Natural killer cell (primary cell): ENCODE results near the gene ACADL. TPM values are rescaled to one million over a fixed set of nuclear protein-coding genes. Genes with fewer than 3 reads are reported as not detected.

Experiments
- ATAC-seq, 3 donors: fragments of 150-1000 bp in 2 of 3; fragments of 200-7000 bp in 1 of 3; cut with Tn5 transposase; 1 replicate in 1 of 3; 2 replicates in 2 of 3; pipeline ENCODE4 v1.10.0; 2021; ENCODE audit warnings: mild to moderate bottlenecking in 2 of 3, moderate library complexity in 2 of 3
- DNase-seq, 2 donors: peaks; one replicate each; pipeline versions ENCODE4 v3.0.0 to v3.0.0-alpha.2; 2013 to 2021; ENCODE audit warnings: mixed read lengths in 1 of 2
- H3K27ac ChIP-seq: one replicate; pipeline ENCODE4 v1.5.1; 2013; ENCODE audit warnings: mild to moderate bottlenecking, low read length
- H3K27me3 ChIP-seq: one replicate; pipeline ENCODE4 v1.6.1; 2013; ENCODE audit warnings: low read length; ENCODE audit not compliant: control insufficient read depth, insufficient read depth
- H3K36me3 ChIP-seq: one replicate; pipeline ENCODE4 v1.6.1; 2013; ENCODE audit warnings: low read length; ENCODE audit not compliant: control insufficient read depth, insufficient read depth
- H3K4me1 ChIP-seq: one replicate; pipeline ENCODE4 v1.6.1; 2013; ENCODE audit warnings: low read length; ENCODE audit not compliant: control insufficient read depth, insufficient read depth
- H3K4me3 ChIP-seq: one replicate; pipeline ENCODE4 v1.5.1; 2013; ENCODE audit warnings: low read length
- H3K9me3 ChIP-seq: one replicate; pipeline ENCODE4 v1.6.1; 2013; ENCODE audit warnings: low read length; ENCODE audit not compliant: control insufficient read depth, insufficient read depth
- H3K27ac Mint-ChIP-seq, 2 donors: one replicate each; pipeline ENCODE4 v1.8.0; 2022; ENCODE audit warnings: mild to moderate bottlenecking in 2 of 2, mixed read lengths in 2 of 2, moderate library complexity in 1 of 2
- H3K27me3 Mint-ChIP-seq, 2 donors: one replicate each; pipeline ENCODE4 v1.8.0; 2022; ENCODE audit warnings: low read depth in 2 of 2, mixed read lengths in 2 of 2
- H3K36me3 Mint-ChIP-seq: one replicate; pipeline ENCODE4 v1.8.0; 2022; ENCODE audit warnings: mixed read lengths
- H3K4me1 Mint-ChIP-seq, 2 donors: one replicate each; pipeline ENCODE4 v1.8.0; 2022; ENCODE audit warnings: mixed read lengths in 2 of 2
- H3K4me3 Mint-ChIP-seq: one replicate; pipeline ENCODE4 v1.8.0; 2022; ENCODE audit warnings: mild to moderate bottlenecking, moderate library complexity, mixed read lengths
- H3K9me3 Mint-ChIP-seq, 2 donors: one replicate each; pipeline ENCODE4 v1.8.0; 2022; ENCODE audit warnings: mixed read lengths in 2 of 2
- CTCF ChIP-seq: fragments of 200-600 bp; IDR thresholded peaks from one replicate; pipeline ENCODE4 v1.8.0; 2022; ENCODE audit warnings: antibody characterized with exemption
- WGBS: methylation state at CpG from one replicate; pipeline ENCODE4 v1.1.7; 2013; ENCODE audit warnings: missing lambda C conversion rate; ENCODE audit not compliant: insufficient coverage; 5-methylcytosine and 5-hydroxymethylcytosine counted together
- intact Hi-C: fragments of 100-400 bp; cut with micrococcal nuclease; formaldehyde crosslinking; loops from one replicate; pipeline ENCODE4 v1.14.2; 2022
- total RNA-seq, 4 donors: library from RNA; stranded (reverse); fragments of 120-200 nt in 1 of 4; gene quantifications; one replicate each; pipeline versions ENCODE4 v1.2.3 to v1.2.4, GENCODE V29; 2013 to 2022

The ACADL gene
- total RNA-seq, 3 donors from 2014 or later (not counting 1 experiment from before 2014, with no cell fraction given) = not detected

- Mint-ChIP-seq H3K4me3 (no peak overlapping the region), H3K27me3 (no peaks in the 10 kb centered on the region), H3K4me1 (peaks cover 20 to 22% of the 10 kb centered on the region in 2 donors), H3K27ac (no peak overlapping the region), H3K36me3 (no peaks in the 10 kb centered on the region), H3K9me3 (no peaks in the 10 kb centered on the region)
- intact Hi-C loops = no loop called here
- Histone ChIP-seq H3K36me3 (no peaks in the 10 kb centered on the region), H3K4me3 (no peak overlapping the region), H3K4me1 (peaks cover 13% of the 10 kb centered on the region), H3K27me3 (no peaks in the 10 kb centered on the region), H3K27ac (no peak overlapping the region), H3K9me3 (no peaks in the 10 kb centered on the region)
- ATAC-seq (no peak), DNase-seq (no peak)
- no peak for TF ChIP-seq CTCF
- 78% methylated on average over 1 of the region's 1 CpG for WGBS
Observed at GRCh38 chr2:210167227-210167626, 58.0 kb downstream of the ACADL start.

- H3K4me3 Mint-ChIP-seq = no peak overlapping the region
- no peaks in the 10 kb centered on the region for H3K36me3 Mint-ChIP-seq
- no peak overlapping the region for H3K4me3 ChIP-seq
- no peaks in the 10 kb centered on the region for H3K4me1 Mint-ChIP-seq
- no peak for DNase-seq
- TF ChIP-seq CTCF = no peak
- no peak for ATAC-seq
- H3K9me3 Mint-ChIP-seq = no peaks in the 10 kb centered on the region
- H3K27ac Mint-ChIP-seq = no peak overlapping the region
- no peak overlapping the region for H3K27ac ChIP-seq
- H3K27me3 Mint-ChIP-seq = no peaks in the 10 kb centered on the region
- intact Hi-C loops = no loop called here
- H3K27me3 ChIP-seq = no peaks in the 10 kb centered on the region
- WGBS = 33% methylated on average over 6 of the region's 6 CpGs
- H3K36me3 ChIP-seq = no peaks in the 10 kb centered on the region
- no peaks in the 10 kb centered on the region for H3K9me3 ChIP-seq
- no peaks in the 10 kb centered on the region for H3K4me1 ChIP-seq
Observed at GRCh38 chr2:210162466-210163124, 62.7 kb downstream of the ACADL start.

- TF ChIP-seq CTCF = no peak
- Mint-ChIP-seq H3K4me1 (no peaks in the 10 kb centered on the region), H3K27ac (no peak overlapping the region), H3K36me3 (no peaks in the 10 kb centered on the region), H3K27me3 (no peaks in the 10 kb centered on the region), H3K4me3 (no peak overlapping the region), H3K9me3 (no peaks in the 10 kb centered on the region)
- H3K9me3 ChIP-seq = no peaks in the 10 kb centered on the region
- no peaks in the 10 kb centered on the region for H3K4me1 ChIP-seq
- no peaks in the 10 kb centered on the region for H3K27me3 ChIP-seq
- WGBS = 96% methylated on average over 3 of the region's 3 CpGs
- no peak overlapping the region for H3K27ac ChIP-seq
- DNase-seq = no peak
- H3K4me3 ChIP-seq = no peak overlapping the region
- no peaks in the 10 kb centered on the region for H3K36me3 ChIP-seq
- intact Hi-C loops = no loop called here
- no peak for ATAC-seq
Observed at GRCh38 chr2:210159059-210159458, 66.2 kb downstream of the ACADL start.

GRCh38 chr2:210158236-210158635 is 67.0 kb downstream of the ACADL start:
- ATAC-seq = no peak
- H3K27ac Mint-ChIP-seq = no peak overlapping the region
- H3K27ac ChIP-seq = no peak overlapping the region
- DNase-seq = no peak
- no peaks in the 10 kb centered on the region for H3K9me3 Mint-ChIP-seq
- H3K4me3 Mint-ChIP-seq = no peak overlapping the region
- H3K36me3 ChIP-seq = no peaks in the 10 kb centered on the region
- no peaks in the 10 kb centered on the region for H3K9me3 ChIP-seq
- no peak overlapping the region for H3K4me3 ChIP-seq
- no peaks in the 10 kb centered on the region for H3K4me1 ChIP-seq
- no peaks in the 10 kb centered on the region for H3K27me3 ChIP-seq
- TF ChIP-seq CTCF = no peak
- H3K4me1 Mint-ChIP-seq = no peaks in the 10 kb centered on the region
- no peaks in the 10 kb centered on the region for H3K27me3 Mint-ChIP-seq
- intact Hi-C loops = no loop called here
- WGBS = no CpG with 5 or more reads among the region's 2 CpGs
- no peaks in the 10 kb centered on the region for H3K36me3 Mint-ChIP-seq
